Adrenal gland (tissue), 12 donors: ENCODE results near the gene ERGIC3. TPM values are rescaled to one million over a fixed set of nuclear protein-coding genes. Genes with fewer than 3 reads are reported as not detected.

Source experiments
- DNase-seq, 7 donors: peaks; one replicate each; pipeline ENCODE4 v3.0.0-alpha.2; 2019 to 2020
- H3K27ac ChIP-seq, 5 donors: fragments of 200-600 bp; sonication (generic) in 4 of 5; 1 replicate in 3 of 5; 2 replicates in 2 of 5; pipeline versions ENCODE4 v1.5.1 to v1.8.0; 2016 to 2020; ENCODE audit warnings: mild to moderate bottlenecking in 1 of 5
- H3K27me3 ChIP-seq: fragments of 200-600 bp; 2 replicates; pipeline ENCODE4 v1.8.0; 2021
- H3K36me3 ChIP-seq, 2 donors: fragments of 200-600 bp; replicated peaks in 1 of 2; 1 replicate in 1 of 2; 2 replicates in 1 of 2; pipeline versions ENCODE4 v1.5.1 to v1.8.0; 2018 to 2022
- H3K4me1 ChIP-seq, 2 donors: fragments of 200-600 bp; replicated peaks in 1 of 2; 1 replicate in 1 of 2; 2 replicates in 1 of 2; pipeline versions ENCODE4 v1.5.1 to v1.8.0; 2018 to 2021
- H3K4me3 ChIP-seq, 4 donors: fragments of 200-600 bp; sonication (generic) in 3 of 4; one replicate each; pipeline ENCODE4 v1.5.1; 2016 to 2018
- H3K9me3 ChIP-seq, 3 donors: fragments of 200-600 bp; sonication (generic) in 1 of 3; replicated peaks in 1 of 3; 1 replicate in 2 of 3; 2 replicates in 1 of 3; pipeline versions ENCODE4 v1.5.1 to v1.8.0; 2016 to 2021
- POLR2A ChIP-seq, 2 donors: fragments of 450-650 bp; IDR thresholded peaks; one replicate each; pipeline ENCODE4 v1.6.1; 2017; ENCODE audit warnings: antibody characterized with exemption in 2 of 2, mild to moderate bottlenecking in 2 of 2, moderate library complexity in 1 of 2
- WGBS, 4 donors: extraction: QIAGEN DNeasy Blood & Tissue Kit in 2 of 4; methylation state at CpG; one replicate each; pipeline versions ENCODE4 v1.1.5 to v1.1.7; 2013 to 2017; 5-methylcytosine and 5-hydroxymethylcytosine counted together
- intact Hi-C, 2 donors: fragments of 100-400 bp; cut with DNase I; formaldehyde crosslinking; loops; one replicate each; pipeline versions ENCODE4 v1.14.1 to v1.15.0; 2022 to 2023
- polyA plus RNA-seq, 3 donors: library from polyadenylated mRNA; stranded (reverse); fragments of 200-250 nt in 2 of 3; fragments of 350-450 nt in 1 of 3; fragmentation: Illumina TruSeq in 1 of 3; extraction: RNeasy Lipid Tissue Mini Kit (QIAGEN cat#74804) in 1 of 3; gene quantifications; one replicate each; pipeline ENCODE4 v1.2.3, GENCODE V29; 2013 to 2014
- total RNA-seq, 9 donors: library from RNA; depleted of rRNA in 4 of 9; stranded (reverse); fragments of >200 nt in 4 of 9; fragments of 120-200 nt in 1 of 9; fragmentation: NEBNext Ultra II Directional in 1 of 9; extraction: Animal tissue kit (Norgen Biotek cat#: 25700) in 1 of 9; gene quantifications; one replicate each; pipeline versions ENCODE4 v1.1.0 to v1.2.4, GENCODE V29; 2013 to 2023
- TF ChIP-seq, protein P1 (sequence below), 6 experiments: fragments of 450-650 bp in 4 of 6; fragments of 200-600 bp in 2 of 6; sonication (generic) in 1 of 6; IDR thresholded peaks; 1 replicate in 5 of 6; 2 replicates in 1 of 6; pipeline versions ENCODE4 v1.5.1 to v1.8.0; 2016 to 2021; ENCODE audit warnings: antibody characterized with exemption in 6 of 6, mild to moderate bottlenecking in 2 of 6, moderate library complexity in 1 of 6
- donor health status: healthy with polysubstance abuse.
- donor health status: Bipolar disorder and iron deficiency.
- donor health status: DM: yes; HTN: yes; CAD: no.
- donor health status: DM: no; HTN: no; CAD: no.
- donor health status: DM: no; HTN: no; CAD: no.
- donor health status: DM: yes; HTN: yes; CAD: no.

Gene ERGIC3
- total and polyA plus RNA-seq, 12 donors = 217 to 386 (median 271) TPM

DNA sequence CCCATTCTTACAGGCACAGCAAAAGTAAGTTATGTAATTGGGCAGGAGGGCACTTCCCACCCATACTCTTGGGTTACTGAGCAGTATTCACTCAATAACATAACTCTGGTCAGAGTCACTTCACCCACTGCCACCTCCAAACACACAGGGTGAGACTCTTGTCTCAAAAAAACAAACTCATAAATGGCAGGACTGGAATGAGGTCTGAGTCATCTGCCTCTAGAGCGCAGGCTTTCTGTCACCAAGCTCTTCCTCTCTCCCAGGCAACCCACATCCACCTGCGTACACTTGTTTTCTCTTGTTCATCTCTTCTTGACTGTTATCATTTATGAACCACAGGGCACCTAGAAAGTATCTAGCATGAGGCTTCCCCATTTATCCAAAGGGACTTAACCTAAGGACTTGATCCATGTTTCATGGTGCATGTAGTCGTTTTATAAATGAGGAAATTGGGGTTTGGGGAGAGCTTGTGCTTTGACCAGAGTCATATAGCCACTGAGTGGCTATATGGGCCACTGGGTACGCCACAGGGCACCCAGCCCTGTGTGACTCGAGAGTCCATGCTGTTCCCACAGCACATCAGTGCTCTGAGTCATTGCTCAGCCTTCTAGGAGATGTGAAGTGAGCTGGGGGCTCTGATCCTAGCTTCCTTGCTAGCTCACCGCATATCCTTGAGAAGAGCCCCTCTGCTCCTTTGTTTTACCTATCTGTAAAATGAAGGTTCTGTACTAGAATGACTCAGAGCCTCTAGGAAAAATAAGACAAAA is 34.8 kb upstream of the ERGIC3 start:
- Histone ChIP-seq H3K4me3 (no peak overlapping the region), H3K36me3 (peaks cover 0 to 66% of the 10 kb centered on the region in 2 donors), H3K27me3 (no peaks in the 10 kb centered on the region), H3K4me1 (peaks cover 0 to 16% of the 10 kb centered on the region in 2 donors), H3K27ac (no peak overlapping the region), H3K9me3 (no peaks in the 10 kb centered on the region)
- 89 to 96% (median 93%) methylated on average over 6 of the region's 6 CpGs for WGBS, 4 donors
- TF ChIP-seq, protein P1, sequence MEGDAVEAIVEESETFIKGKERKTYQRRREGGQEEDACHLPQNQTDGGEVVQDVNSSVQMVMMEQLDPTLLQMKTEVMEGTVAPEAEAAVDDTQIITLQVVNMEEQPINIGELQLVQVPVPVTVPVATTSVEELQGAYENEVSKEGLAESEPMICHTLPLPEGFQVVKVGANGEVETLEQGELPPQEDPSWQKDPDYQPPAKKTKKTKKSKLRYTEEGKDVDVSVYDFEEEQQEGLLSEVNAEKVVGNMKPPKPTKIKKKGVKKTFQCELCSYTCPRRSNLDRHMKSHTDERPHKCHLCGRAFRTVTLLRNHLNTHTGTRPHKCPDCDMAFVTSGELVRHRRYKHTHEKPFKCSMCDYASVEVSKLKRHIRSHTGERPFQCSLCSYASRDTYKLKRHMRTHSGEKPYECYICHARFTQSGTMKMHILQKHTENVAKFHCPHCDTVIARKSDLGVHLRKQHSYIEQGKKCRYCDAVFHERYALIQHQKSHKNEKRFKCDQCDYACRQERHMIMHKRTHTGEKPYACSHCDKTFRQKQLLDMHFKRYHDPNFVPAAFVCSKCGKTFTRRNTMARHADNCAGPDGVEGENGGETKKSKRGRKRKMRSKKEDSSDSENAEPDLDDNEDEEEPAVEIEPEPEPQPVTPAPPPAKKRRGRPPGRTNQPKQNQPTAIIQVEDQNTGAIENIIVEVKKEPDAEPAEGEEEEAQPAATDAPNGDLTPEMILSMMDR (IDR thresholded peaks at IDR 0.05) = no peak
- no peak for TF ChIP-seq POLR2A (IDR thresholded peaks at IDR 0.05)
- intact Hi-C loops = no loop called here
- no peak for DNase-seq

DNA sequence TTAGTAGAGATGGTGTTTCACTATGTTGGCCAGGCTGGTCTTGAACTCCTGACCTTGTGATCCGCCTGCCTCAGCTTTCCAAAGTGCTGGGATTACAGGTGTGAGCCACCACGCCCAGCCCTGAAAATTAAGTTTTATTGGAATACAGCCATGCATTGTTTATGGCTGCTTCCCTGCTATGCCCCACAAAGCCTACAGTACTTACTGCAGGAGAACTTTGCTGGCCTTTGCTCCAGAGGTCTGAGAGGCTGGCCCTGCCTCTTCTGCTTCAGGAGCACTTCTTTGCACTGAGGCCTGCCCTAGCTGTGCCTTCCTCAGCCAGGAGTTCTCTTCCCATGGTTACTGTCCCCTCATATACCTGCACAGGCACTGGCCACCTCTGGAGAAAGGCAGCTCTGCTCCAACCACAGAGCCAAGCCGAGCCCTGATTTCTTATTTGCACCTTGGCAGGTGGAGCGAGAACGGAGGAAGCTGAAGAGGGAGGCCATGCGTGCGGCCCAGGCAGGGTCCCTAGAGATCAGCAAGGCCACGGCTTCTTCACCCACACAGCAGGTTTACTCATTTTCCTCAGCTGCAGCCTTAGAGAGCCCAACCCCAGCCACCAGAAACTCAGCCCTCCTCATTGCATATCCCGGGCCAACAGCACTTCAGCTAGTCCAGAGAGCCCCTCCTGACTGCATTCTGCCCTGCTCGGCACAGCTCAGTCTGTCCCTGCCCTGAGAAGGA is 33.2 kb upstream of the ERGIC3 start:
- H3K4me1 ChIP-seq = peaks cover 0 to 11% of the 10 kb centered on the region in 2 donors
- TF ChIP-seq, protein P1 (IDR thresholded peaks at IDR 0.05) = no peak
- TF ChIP-seq POLR2A (IDR thresholded peaks at IDR 0.05) = no peak
- H3K27me3 ChIP-seq = no peaks in the 10 kb centered on the region
- H3K36me3 ChIP-seq = peaks cover 0 to 54% of the 10 kb centered on the region in 2 donors
- H3K4me3 ChIP-seq = no peak overlapping the region
- no peak overlapping the region for H3K27ac ChIP-seq
- intact Hi-C loops = no loop called here
- H3K9me3 ChIP-seq = no peaks in the 10 kb centered on the region
- no peak for DNase-seq
- WGBS, 4 donors = 94 to 97% (median 96%) methylated on average over 6 to 10 of the region's 10 CpGs

DNA sequence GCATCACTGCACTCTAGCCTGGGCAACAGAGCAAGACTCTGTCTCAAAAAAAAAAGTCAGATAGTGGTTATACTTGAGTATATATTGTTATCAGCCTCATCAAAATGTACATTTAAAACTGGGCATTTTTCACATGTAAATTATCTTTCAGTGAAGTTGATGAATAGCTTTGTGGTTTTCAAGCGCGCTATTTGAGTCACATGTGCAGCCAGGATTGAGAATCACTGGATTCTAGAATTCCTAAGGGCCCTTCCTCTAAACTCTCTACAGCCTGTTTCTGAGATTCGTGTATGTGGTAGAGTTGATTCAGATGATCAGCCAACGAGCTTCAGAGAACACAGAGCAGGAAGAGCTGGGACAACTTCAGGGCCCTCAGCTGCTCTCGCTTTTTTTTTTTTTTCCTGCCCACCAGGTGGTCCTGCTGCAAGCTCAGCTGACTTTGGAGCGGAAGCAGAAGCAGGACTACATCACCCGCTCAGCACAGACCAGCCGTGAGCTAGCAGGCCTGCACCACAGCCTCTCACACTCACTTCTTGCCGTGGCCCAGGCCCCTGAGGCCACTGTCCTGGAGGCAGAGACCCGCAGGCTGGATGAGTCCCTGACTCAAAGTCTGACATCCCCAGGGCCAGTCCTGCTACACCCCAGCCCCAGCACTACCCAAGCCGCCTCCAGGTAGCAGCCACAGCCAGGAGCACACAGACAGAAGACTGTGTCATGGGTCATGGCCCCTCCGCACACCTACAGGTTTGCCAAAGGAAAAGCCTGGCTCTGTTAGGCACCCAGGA is 30.7 kb upstream of the ERGIC3 start:
- peaks cover 0 to 3% of the 10 kb centered on the region in 2 donors for H3K4me1 ChIP-seq
- intact Hi-C loops = no loop called here
- H3K4me3 ChIP-seq = no peak overlapping the region
- H3K27ac ChIP-seq = no peak overlapping the region
- no peak for DNase-seq
- TF ChIP-seq, protein P1 (IDR thresholded peaks at IDR 0.05) = no peak
- TF ChIP-seq POLR2A (IDR thresholded peaks at IDR 0.05) = no peak
- 86 to 94% (median 90%) methylated on average over 8 to 11 of the region's 12 CpGs for WGBS, 4 donors
- no peaks in the 10 kb centered on the region for H3K9me3 ChIP-seq
- H3K27me3 ChIP-seq = no peaks in the 10 kb centered on the region
- H3K36me3 ChIP-seq = peaks cover 0 to 46% of the 10 kb centered on the region in 2 donors
